ENCODE measurements around the gene FBN2. TPM values are rescaled to one million over a fixed set of nuclear protein-coding genes. Genes with fewer than 3 reads are reported as not detected.

The FBN2 gene
- total RNA-seq, 1 donor from 2014 or later = not detected

DNA sequence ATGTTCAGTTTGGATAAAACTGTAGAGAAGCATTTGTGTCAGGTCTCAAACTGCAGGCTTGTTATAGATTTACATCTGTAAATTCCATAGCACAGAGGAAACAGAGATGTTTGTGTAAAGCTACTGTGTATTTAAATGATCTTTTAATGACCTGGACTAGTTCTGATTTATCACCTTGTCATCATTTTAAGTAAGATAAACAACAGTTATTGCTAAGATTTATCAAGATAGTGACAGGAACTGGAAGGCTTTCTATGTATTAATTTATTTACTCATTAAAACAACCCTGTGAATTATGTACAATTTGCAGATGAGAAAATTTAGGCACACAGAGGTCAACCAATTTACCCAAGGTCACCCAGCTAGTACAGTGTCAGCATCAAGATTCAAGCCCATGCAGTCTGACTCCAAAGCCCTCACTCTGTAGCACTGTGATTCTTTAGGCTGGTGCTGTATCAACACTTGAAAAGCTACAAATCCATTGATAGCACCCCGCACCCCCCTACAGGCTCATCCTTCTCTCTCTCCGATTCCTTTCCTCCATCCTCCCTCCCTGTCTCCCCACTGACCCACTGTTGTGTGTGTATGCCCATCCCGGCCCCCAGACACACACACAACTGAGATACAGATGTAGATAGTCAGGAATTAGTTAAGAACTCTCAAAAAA is 184.5 kb downstream of the FBN2 start:
- H3K4me1 Mint-ChIP-seq (ENCODE audit: low read depth) = no peaks in the 10 kb centered on the region
- H3K9me3 Mint-ChIP-seq = no peaks in the 10 kb centered on the region
- intact Hi-C loops (cut with micrococcal nuclease) = no loop called here
- H3K36me3 Mint-ChIP-seq (ENCODE audit: low read depth) = no peaks in the 10 kb centered on the region
- H3K4me3 Mint-ChIP-seq (ENCODE audit: low read depth) = no peak overlapping the region
- DNase-seq (ENCODE audit: low spot score) = no peak
- no peaks in the 10 kb centered on the region for H3K27me3 Mint-ChIP-seq (ENCODE audit: low read depth)
- no peak overlapping the region for H3K27ac Mint-ChIP-seq

DNA sequence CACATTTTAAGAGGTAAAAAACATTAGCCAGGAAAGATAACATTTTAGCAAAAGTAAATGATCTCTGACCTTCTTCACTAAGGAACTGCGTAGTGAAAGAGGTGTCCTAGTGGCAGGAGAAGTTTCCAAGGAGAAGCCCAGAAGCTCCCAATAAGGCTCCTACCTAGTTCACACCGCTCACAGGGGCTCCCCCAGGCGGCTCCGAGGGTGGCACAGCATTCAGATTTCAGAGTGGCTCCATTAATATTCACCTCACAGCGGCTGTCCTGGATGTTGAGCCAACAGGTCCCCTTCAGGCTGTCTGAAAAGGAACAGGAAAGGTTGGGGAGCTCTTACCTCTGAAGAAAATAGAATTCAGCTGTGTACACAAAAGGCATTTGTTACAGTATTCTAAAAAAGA is 187.3 kb downstream of the FBN2 start:
- Mint-ChIP-seq H3K27ac (no peak overlapping the region), H3K4me3 (ENCODE audit: low read depth) (no peak overlapping the region), H3K9me3 (no peaks in the 10 kb centered on the region), H3K4me1 (ENCODE audit: low read depth) (no peaks in the 10 kb centered on the region), H3K36me3 (ENCODE audit: low read depth) (no peaks in the 10 kb centered on the region), H3K27me3 (ENCODE audit: low read depth) (no peaks in the 10 kb centered on the region)
- no peak for DNase-seq (ENCODE audit: low spot score)
- intact Hi-C loops (cut with micrococcal nuclease) = no loop called here

DNA sequence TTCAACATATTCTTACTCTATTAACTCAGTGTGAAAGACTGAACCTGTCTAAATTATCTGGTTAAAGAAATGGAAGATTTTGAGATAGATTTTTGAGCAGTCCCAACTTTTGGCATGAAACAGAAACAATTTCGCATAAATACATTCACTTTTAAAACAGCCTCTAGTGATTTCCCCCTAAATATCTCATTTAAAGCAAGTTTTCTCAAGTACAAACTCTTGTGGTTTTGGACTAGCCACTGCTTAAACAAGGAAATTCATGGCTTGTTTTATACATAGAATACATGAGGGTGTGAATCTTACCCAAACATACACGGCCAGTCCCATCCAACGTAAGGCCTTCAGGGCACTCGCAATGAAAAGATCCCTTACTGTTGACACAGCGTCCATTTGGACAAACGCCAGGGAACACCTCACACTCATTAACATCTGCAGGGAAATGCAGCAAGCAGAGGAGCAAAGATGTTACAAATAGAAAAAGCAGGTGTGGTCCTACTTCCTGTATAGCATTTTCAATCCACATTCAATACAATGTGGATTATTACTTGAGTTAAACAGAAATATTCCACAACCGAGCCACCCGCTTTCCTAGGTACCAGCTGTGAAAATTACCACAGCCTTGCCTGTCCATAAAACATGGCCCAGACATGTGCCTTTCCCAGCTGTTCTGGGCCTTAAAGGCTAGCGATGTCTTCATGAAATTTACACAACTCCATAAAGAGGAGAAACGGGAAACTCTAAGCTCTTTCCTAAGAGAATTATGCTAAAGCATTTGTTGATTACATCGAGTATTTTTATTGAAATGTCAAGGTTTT is 188.8 kb downstream of the FBN2 start:
- no peak overlapping the region for H3K27ac Mint-ChIP-seq

GRCh38 chr5:128346038-128346437 is 192.0 kb downstream of the FBN2 start:
- DNase-seq (ENCODE audit: low spot score) = no peak
- no peaks in the 10 kb centered on the region for H3K27me3 Mint-ChIP-seq (ENCODE audit: low read depth)
- H3K9me3 Mint-ChIP-seq = no peaks in the 10 kb centered on the region
- H3K4me1 Mint-ChIP-seq (ENCODE audit: low read depth) = no peaks in the 10 kb centered on the region
- H3K4me3 Mint-ChIP-seq (ENCODE audit: low read depth) = no peak overlapping the region
- no peak overlapping the region for H3K27ac Mint-ChIP-seq
- intact Hi-C loops (cut with micrococcal nuclease) = no loop called here
- H3K36me3 Mint-ChIP-seq (ENCODE audit: low read depth) = no peaks in the 10 kb centered on the region

More for the DNA sequence above, 188.8 kb downstream of the FBN2 start:
- H3K27me3 Mint-ChIP-seq (ENCODE audit: low read depth) = no peaks in the 10 kb centered on the region
- H3K4me1 Mint-ChIP-seq (ENCODE audit: low read depth) = no peaks in the 10 kb centered on the region
- H3K9me3 Mint-ChIP-seq = no peaks in the 10 kb centered on the region
- H3K36me3 Mint-ChIP-seq (ENCODE audit: low read depth) = no peaks in the 10 kb centered on the region
- intact Hi-C loops (cut with micrococcal nuclease) = no loop called here
- DNase-seq (ENCODE audit: low spot score) = no peak
- no peak overlapping the region for H3K4me3 Mint-ChIP-seq (ENCODE audit: low read depth)

- Mint-ChIP-seq H3K9me3 (no peaks in the 10 kb centered on the region), H3K4me1 (ENCODE audit: low read depth) (no peaks in the 10 kb centered on the region), H3K4me3 (ENCODE audit: low read depth) (no peak overlapping the region), H3K27ac (no peak overlapping the region), H3K27me3 (ENCODE audit: low read depth) (no peaks in the 10 kb centered on the region), H3K36me3 (ENCODE audit: low read depth) (no peaks in the 10 kb centered on the region)
- intact Hi-C loops (cut with micrococcal nuclease) = no loop called here
- DNase-seq (ENCODE audit: low spot score) = no peak
Measured at GRCh38 chr5:128345247-128345646, 192.8 kb downstream of the FBN2 start.

GRCh38 chr5:128343168-128343567 is 194.9 kb downstream of the FBN2 start:
- no peaks in the 10 kb centered on the region for H3K36me3 Mint-ChIP-seq (ENCODE audit: low read depth)
- no peaks in the 10 kb centered on the region for H3K27me3 Mint-ChIP-seq (ENCODE audit: low read depth)
- DNase-seq (ENCODE audit: low spot score) = no peak
- no peak overlapping the region for H3K27ac Mint-ChIP-seq
- H3K4me3 Mint-ChIP-seq (ENCODE audit: low read depth) = no peak overlapping the region
- intact Hi-C loops (cut with micrococcal nuclease) = no loop called here
- no peaks in the 10 kb centered on the region for H3K9me3 Mint-ChIP-seq
- no peaks in the 10 kb centered on the region for H3K4me1 Mint-ChIP-seq (ENCODE audit: low read depth)

DNA sequence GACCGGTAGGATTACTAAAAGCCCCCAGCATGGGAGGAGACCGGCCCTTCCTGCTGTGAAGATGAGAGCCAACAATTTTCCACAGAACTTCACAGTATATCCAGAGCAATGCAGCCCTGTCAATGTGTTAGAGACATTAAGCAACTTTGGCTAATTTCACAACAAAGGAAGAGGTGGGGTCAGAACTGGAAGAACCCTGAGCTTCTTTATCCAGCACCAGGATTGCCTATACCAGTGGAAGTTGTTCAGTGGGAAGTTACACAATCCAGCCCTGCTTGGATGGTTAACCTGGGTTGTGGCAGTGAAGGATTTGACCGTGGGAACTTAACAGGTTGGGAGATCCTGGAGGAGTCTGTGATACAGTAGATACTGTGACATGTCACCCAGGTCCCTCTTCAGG is 197.0 kb downstream of the FBN2 start:
- Mint-ChIP-seq H3K4me1 (ENCODE audit: low read depth) (no peaks in the 10 kb centered on the region), H3K27me3 (ENCODE audit: low read depth) (no peaks in the 10 kb centered on the region), H3K27ac (no peak overlapping the region), H3K9me3 (no peaks in the 10 kb centered on the region), H3K4me3 (ENCODE audit: low read depth) (no peak overlapping the region), H3K36me3 (ENCODE audit: low read depth) (no peaks in the 10 kb centered on the region)
- intact Hi-C loops (cut with micrococcal nuclease) = no loop called here
- DNase-seq (ENCODE audit: low spot score) = no peak

DNA sequence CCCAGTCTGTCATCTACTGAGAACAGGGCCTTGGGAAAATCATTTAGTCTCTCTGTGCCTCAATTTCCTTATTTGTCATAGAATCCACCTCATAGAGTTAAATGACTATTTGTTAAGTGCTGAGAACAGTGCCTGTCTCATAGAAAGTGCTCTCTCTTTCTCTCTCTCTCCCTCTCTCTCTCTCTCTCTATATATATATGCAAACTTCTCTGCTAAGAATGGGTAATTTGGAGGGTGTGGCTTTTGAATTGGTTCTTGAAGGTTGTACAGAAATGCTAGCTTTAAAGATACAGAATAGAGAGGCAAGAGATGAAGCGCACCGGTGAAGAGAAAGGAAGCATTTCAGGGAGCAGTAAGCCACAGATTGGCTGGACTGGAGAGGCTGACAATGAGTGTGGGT is 197.4 kb downstream of the FBN2 start:
- no peaks in the 10 kb centered on the region for H3K9me3 Mint-ChIP-seq
- intact Hi-C loops (cut with micrococcal nuclease) = no loop called here
- no peak overlapping the region for H3K4me3 Mint-ChIP-seq (ENCODE audit: low read depth)
- no peak for DNase-seq (ENCODE audit: low spot score)
- no peaks in the 10 kb centered on the region for H3K4me1 Mint-ChIP-seq (ENCODE audit: low read depth)
- H3K36me3 Mint-ChIP-seq (ENCODE audit: low read depth) = no peaks in the 10 kb centered on the region
- no peaks in the 10 kb centered on the region for H3K27me3 Mint-ChIP-seq (ENCODE audit: low read depth)
- no peak overlapping the region for H3K27ac Mint-ChIP-seq

DNA sequence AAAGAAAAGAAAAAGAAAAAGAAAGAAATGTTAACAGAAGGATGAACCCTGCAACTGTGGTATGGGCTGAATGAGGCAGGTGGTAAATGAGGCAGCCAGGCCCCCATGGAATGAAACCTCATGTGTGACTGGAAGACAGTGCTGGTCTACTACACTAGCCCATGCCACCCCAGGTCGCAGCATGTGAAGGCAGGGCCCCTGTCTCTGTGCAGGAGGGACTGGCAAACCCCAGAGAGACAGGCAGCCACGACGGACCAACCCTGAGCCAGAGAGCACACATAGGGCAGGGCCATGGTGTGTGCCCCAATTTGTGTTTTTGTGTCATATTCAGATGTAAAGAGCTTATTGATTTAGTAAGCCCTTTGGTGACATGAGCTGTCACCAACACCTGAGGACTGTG is 198.5 kb downstream of the FBN2 start:
- Mint-ChIP-seq H3K9me3 (no peaks in the 10 kb centered on the region), H3K4me3 (ENCODE audit: low read depth) (no peak overlapping the region), H3K4me1 (ENCODE audit: low read depth) (no peaks in the 10 kb centered on the region), H3K27me3 (ENCODE audit: low read depth) (no peaks in the 10 kb centered on the region), H3K36me3 (ENCODE audit: low read depth) (no peaks in the 10 kb centered on the region), H3K27ac (no peak overlapping the region)
- intact Hi-C loops (cut with micrococcal nuclease) = no loop called here
- no peak for DNase-seq (ENCODE audit: low spot score)

GRCh38 chr5:128338649-128339048 is 199.4 kb downstream of the FBN2 start:
- Mint-ChIP-seq H3K9me3 (no peaks in the 10 kb centered on the region), H3K36me3 (ENCODE audit: low read depth) (no peaks in the 10 kb centered on the region), H3K27ac (no peak overlapping the region), H3K4me1 (ENCODE audit: low read depth) (no peaks in the 10 kb centered on the region), H3K4me3 (ENCODE audit: low read depth) (no peak overlapping the region), H3K27me3 (ENCODE audit: low read depth) (no peaks in the 10 kb centered on the region)
- DNase-seq (ENCODE audit: low spot score) = no peak
- intact Hi-C loops (cut with micrococcal nuclease) = no loop called here

GRCh38 chr5:128335339-128335738 is 202.7 kb downstream of the FBN2 start:
- no peak for DNase-seq (ENCODE audit: low spot score)
- no peak overlapping the region for H3K27ac Mint-ChIP-seq
- H3K36me3 Mint-ChIP-seq (ENCODE audit: low read depth) = no peaks in the 10 kb centered on the region
- H3K4me1 Mint-ChIP-seq (ENCODE audit: low read depth) = no peaks in the 10 kb centered on the region
- H3K4me3 Mint-ChIP-seq (ENCODE audit: low read depth) = no peak overlapping the region
- no peaks in the 10 kb centered on the region for H3K9me3 Mint-ChIP-seq
- intact Hi-C loops (cut with micrococcal nuclease) = no loop called here
- H3K27me3 Mint-ChIP-seq (ENCODE audit: low read depth) = no peaks in the 10 kb centered on the region

- no peaks in the 10 kb centered on the region for H3K36me3 Mint-ChIP-seq (ENCODE audit: low read depth)
- no peak overlapping the region for H3K27ac Mint-ChIP-seq
- intact Hi-C loops (cut with micrococcal nuclease) = no loop called here
Measured at GRCh38 chr5:128334010-128334716, 203.9 kb downstream of the FBN2 start.

GRCh38 chr5:128331261-128331660 is 206.8 kb downstream of the FBN2 start:
- Mint-ChIP-seq H3K4me1 (ENCODE audit: low read depth) (no peaks in the 10 kb centered on the region), H3K27me3 (ENCODE audit: low read depth) (no peaks in the 10 kb centered on the region), H3K4me3 (ENCODE audit: low read depth) (no peak overlapping the region), H3K36me3 (ENCODE audit: low read depth) (no peaks in the 10 kb centered on the region), H3K27ac (no peak overlapping the region), H3K9me3 (no peaks in the 10 kb centered on the region)
- intact Hi-C loops (cut with micrococcal nuclease) = no loop called here
- no peak for DNase-seq (ENCODE audit: low spot score)

More at GRCh38 chr5:128334010-128334716, 203.9 kb downstream of the FBN2 start:
- DNase-seq (ENCODE audit: low spot score) = no peak
- Mint-ChIP-seq H3K4me1 (ENCODE audit: low read depth) (no peaks in the 10 kb centered on the region), H3K4me3 (ENCODE audit: low read depth) (no peak overlapping the region), H3K9me3 (no peaks in the 10 kb centered on the region), H3K27me3 (ENCODE audit: low read depth) (no peaks in the 10 kb centered on the region)

All from activated T-helper 2 cell treated with anti-CD3 and anti-CD28 coated beads, Interferon-gamma antibody, Interleukin-2, Interleukin-4, amounts not matched to agents 10 μg/mL and 5 μg/mL and 100 μg/mL, durations not matched to agents 14 hours and 24 hours and 36 hours (primary cell).